ENCODE measurements around the gene LCN2.

The LCN2 gene

DNA sequence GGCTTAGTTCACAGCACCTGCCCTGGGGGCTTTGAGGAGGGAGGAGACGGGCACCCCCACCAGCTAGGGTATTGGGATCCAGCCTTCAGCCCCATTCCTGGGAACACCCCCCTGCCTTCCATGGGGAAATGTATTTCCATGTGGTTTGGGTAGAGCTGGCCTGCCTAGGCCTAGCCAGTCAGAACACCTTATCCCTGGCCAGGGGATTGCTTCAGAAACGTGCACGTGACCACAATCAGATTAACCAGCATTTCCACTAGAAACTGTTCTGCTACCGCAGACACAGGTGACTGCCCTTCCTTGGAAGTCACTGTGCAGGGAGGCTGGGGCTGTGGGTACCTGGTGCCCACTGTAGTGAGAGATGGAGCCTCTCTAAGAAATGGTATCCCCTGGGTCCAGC lies 24.8 kb downstream of the LCN2 start:
- TF ChIP-seq POLR2AphosphoS5 (IDR thresholded peaks at IDR 0.05; ENCODE audit: low read depth, low read length) = no peak
- TF ChIP-seq FOXP2 (optimal IDR thresholded peaks at IDR 0.05; ENCODE audit: borderline replicate concordance, extremely low read depth, extremely low read length, insufficient read depth) = no peak
- TF ChIP-seq, protein P1, sequence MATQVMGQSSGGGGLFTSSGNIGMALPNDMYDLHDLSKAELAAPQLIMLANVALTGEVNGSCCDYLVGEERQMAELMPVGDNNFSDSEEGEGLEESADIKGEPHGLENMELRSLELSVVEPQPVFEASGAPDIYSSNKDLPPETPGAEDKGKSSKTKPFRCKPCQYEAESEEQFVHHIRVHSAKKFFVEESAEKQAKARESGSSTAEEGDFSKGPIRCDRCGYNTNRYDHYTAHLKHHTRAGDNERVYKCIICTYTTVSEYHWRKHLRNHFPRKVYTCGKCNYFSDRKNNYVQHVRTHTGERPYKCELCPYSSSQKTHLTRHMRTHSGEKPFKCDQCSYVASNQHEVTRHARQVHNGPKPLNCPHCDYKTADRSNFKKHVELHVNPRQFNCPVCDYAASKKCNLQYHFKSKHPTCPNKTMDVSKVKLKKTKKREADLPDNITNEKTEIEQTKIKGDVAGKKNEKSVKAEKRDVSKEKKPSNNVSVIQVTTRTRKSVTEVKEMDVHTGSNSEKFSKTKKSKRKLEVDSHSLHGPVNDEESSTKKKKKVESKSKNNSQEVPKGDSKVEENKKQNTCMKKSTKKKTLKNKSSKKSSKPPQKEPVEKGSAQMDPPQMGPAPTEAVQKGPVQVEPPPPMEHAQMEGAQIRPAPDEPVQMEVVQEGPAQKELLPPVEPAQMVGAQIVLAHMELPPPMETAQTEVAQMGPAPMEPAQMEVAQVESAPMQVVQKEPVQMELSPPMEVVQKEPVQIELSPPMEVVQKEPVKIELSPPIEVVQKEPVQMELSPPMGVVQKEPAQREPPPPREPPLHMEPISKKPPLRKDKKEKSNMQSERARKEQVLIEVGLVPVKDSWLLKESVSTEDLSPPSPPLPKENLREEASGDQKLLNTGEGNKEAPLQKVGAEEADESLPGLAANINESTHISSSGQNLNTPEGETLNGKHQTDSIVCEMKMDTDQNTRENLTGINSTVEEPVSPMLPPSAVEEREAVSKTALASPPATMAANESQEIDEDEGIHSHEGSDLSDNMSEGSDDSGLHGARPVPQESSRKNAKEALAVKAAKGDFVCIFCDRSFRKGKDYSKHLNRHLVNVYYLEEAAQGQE (IDR thresholded peaks at IDR 0.05; ENCODE audit: insufficient read depth in 1 of 2, low read depth in 2 of 2, low read length in 2 of 2) = no peak
- no peak for TF ChIP-seq TAF1 (IDR thresholded peaks at IDR 0.05; ENCODE audit: borderline replicate concordance, insufficient read depth, low read length)
- TF ChIP-seq SIN3A (IDR thresholded peaks at IDR 0.05; ENCODE audit: borderline replicate concordance, insufficient read depth, low read length) = no peak

DNA sequence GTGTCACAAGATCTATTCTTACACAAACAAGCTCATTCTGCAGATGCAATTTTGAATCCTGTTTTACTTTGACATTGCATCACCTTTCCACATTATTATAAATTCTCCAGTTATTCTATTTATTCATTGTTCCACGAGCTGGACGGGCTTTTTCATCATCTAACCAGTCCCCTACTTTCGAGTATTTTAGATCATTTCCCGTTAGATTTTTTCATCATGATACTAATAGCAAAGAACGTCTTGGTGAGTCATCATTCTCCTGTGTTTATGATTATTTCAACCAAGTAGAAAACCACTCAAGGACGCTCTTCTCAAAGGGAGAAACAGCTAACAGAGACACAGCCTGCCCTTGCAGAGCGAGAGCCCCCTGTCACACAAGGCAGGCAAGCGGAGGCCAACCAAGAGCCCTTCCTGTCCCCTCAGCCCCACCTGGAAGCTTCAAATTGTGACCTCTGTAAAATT lies 25.9 kb downstream of the LCN2 start:
- TF ChIP-seq, protein P1 (IDR thresholded peaks at IDR 0.05; ENCODE audit: insufficient read depth in 1 of 2, low read depth in 2 of 2, low read length in 2 of 2) = no peak
- TF ChIP-seq TAF1 (IDR thresholded peaks at IDR 0.05; ENCODE audit: borderline replicate concordance, insufficient read depth, low read length) = no peak
- TF ChIP-seq SIN3A (IDR thresholded peaks at IDR 0.05; ENCODE audit: borderline replicate concordance, insufficient read depth, low read length) = no peak

GRCh38 chr9:128175726-128176125 lies 26.5 kb downstream of the LCN2 start:
- TF ChIP-seq TAF1 (IDR thresholded peaks at IDR 0.05; ENCODE audit: borderline replicate concordance, insufficient read depth, low read length) (no peak), SIN3A (IDR thresholded peaks at IDR 0.05; ENCODE audit: borderline replicate concordance, insufficient read depth, low read length) (no peak), POLR2AphosphoS5 (IDR thresholded peaks at IDR 0.05; ENCODE audit: low read depth, low read length) (no peak), FOXP2 (optimal IDR thresholded peaks at IDR 0.05; ENCODE audit: borderline replicate concordance, extremely low read depth, extremely low read length, insufficient read depth) (no peak)
- TF ChIP-seq, protein P1 (IDR thresholded peaks at IDR 0.05; ENCODE audit: insufficient read depth in 1 of 2, low read depth in 2 of 2, low read length in 2 of 2) = no peak

DNA sequence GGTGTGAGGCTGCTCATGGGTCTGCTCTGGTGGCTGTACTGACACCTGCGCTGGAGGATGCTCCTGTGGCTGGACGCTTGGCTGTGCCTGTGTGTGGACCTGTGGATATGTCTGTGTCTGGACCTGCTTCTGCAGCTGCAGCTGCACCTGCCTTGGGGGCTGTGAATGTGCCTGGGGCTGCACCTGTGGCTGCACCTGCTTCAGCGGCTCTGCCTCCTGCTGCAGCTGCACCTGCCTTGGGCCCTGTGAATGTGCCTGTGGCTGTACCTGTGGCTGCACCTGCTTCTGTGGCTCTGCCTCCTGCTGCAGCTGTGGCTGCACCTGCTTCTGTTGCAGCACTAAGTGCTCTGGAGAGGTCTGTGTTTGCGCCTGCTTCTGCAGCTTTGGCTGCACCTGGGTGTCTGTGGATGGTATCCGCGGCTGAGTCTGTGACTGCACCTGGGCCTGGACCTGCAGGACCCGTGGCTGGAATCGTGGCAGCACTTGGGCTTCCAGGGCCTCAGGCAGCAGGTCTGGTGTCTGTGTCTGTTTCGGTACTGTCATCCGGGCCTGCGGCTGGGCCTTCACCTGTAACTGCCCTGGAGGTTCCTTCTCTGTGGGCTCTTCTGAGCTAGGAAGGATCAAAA lies 29.7 kb downstream of the LCN2 start:
- TF ChIP-seq SIN3A (IDR thresholded peaks at IDR 0.05; ENCODE audit: borderline replicate concordance, insufficient read depth, low read length) = no peak
- TF ChIP-seq, protein P1 (IDR thresholded peaks at IDR 0.05; ENCODE audit: insufficient read depth in 1 of 2, low read depth in 2 of 2, low read length in 2 of 2) = no peak
- TF ChIP-seq POLR2AphosphoS5 (IDR thresholded peaks at IDR 0.05; ENCODE audit: low read depth, low read length) = no peak
- no peak for TF ChIP-seq TAF1 (IDR thresholded peaks at IDR 0.05; ENCODE audit: borderline replicate concordance, insufficient read depth, low read length)
- no peak for TF ChIP-seq FOXP2 (optimal IDR thresholded peaks at IDR 0.05; ENCODE audit: borderline replicate concordance, extremely low read depth, extremely low read length, insufficient read depth)

DNA sequence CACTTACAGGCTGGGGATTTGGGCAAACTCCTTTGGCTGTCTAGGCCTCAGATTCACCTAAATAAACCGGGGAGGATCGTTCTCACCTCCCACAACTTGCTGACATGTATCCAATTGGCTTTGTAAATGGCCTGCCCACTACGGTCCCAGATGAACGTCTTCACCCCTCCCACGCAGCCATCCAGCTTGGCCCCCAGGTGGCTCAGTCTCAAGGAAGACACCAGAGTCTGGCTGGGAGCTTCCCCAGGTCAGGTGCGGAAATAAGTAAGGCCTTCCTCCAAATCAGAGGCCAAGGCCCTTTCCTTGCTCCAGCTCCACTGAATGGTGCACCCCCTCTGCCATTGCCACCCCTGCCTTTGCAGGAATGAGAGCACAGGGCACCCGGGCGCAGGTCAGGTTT lies 30.7 kb downstream of the LCN2 start:
- TF ChIP-seq, protein P1 (IDR thresholded peaks at IDR 0.05; ENCODE audit: insufficient read depth in 1 of 2, low read depth in 2 of 2, low read length in 2 of 2) = no peak
- TF ChIP-seq POLR2AphosphoS5 (IDR thresholded peaks at IDR 0.05; ENCODE audit: low read depth, low read length) = no peak
